Esophagus (tissue), 2 donors: Measurements from ENCODE around the gene ASF1A. TPM values are rescaled to one million over a fixed set of nuclear protein-coding genes. Genes with fewer than 3 reads are reported as not detected.

Experiments
- H3K27ac ChIP-seq, 2 donors: one replicate each; pipeline ENCODE4 v1.5.1; 2013; ENCODE audit warnings: low read depth in 2 of 2, mild to moderate bottlenecking in 2 of 2, inconsistent platforms in 1 of 2, low read length in 1 of 2, moderate library complexity in 1 of 2
- H3K27me3 ChIP-seq, 2 donors: one replicate each; pipeline ENCODE4 v1.6.1; 2013; ENCODE audit warnings: low read length in 2 of 2, control low read depth in 1 of 2, mild to moderate bottlenecking in 1 of 2; ENCODE audit not compliant: insufficient read depth in 2 of 2, control insufficient read depth in 1 of 2
- H3K36me3 ChIP-seq, 2 donors: one replicate each; pipeline ENCODE4 v1.6.1; 2013; ENCODE audit warnings: low read length in 1 of 2; ENCODE audit not compliant: control insufficient read depth in 2 of 2, insufficient read depth in 2 of 2
- H3K4me1 ChIP-seq, 2 donors: one replicate each; pipeline ENCODE4 v1.6.1; 2013; ENCODE audit warnings: low read length in 1 of 2; ENCODE audit not compliant: control insufficient read depth in 2 of 2, insufficient read depth in 2 of 2
- H3K4me3 ChIP-seq, 2 donors: one replicate each; pipeline ENCODE4 v1.5.1; 2013; ENCODE audit warnings: low read length in 2 of 2, mild to moderate bottlenecking in 2 of 2, low read depth in 1 of 2, moderate library complexity in 1 of 2
- H3K9me3 ChIP-seq, 2 donors: one replicate each; pipeline ENCODE4 v1.6.1; 2013; ENCODE audit warnings: mild to moderate bottlenecking in 2 of 2, low read depth in 1 of 2, low read length in 1 of 2, moderate library complexity in 1 of 2; ENCODE audit not compliant: control insufficient read depth in 2 of 2, insufficient read depth in 1 of 2
- WGBS, 2 donors: extraction: QIAGEN DNeasy Blood & Tissue Kit; methylation state at CpG; one replicate each; pipeline ENCODE4 v1.1.7; 2013; 5-methylcytosine and 5-hydroxymethylcytosine counted together
- polyA plus RNA-seq, 2 donors: library from polyadenylated mRNA; stranded (reverse); fragments of 200-250 nt; gene quantifications; one replicate each; pipeline ENCODE4 v1.2.3, GENCODE V29; 2013
- donor health status: healthy with polysubstance abuse.
- donor health status: Bipolar disorder and iron deficiency.

ASF1A gene
- polyA plus RNA-seq, 2 donors, result 8.4 to 14.5 TPM

GRCh38 chr6:118923035-118923434 lies 29.1 kb downstream of the ASF1A start:
- no peaks in the 10 kb centered on the region for H3K27me3 ChIP-seq
- no peak overlapping the region for H3K4me3 ChIP-seq
- H3K4me1 ChIP-seq, result no peaks in the 10 kb centered on the region
- H3K27ac ChIP-seq, result no peak overlapping the region
- H3K36me3 ChIP-seq, result peaks cover 9 to 14% of the 10 kb centered on the region in 2 donors
- 91 to 94% methylated on average over 3 of the region's 3 CpGs for WGBS, 2 donors
- H3K9me3 ChIP-seq, result no peaks in the 10 kb centered on the region

GRCh38 chr6:118930680-118931079 lies 36.7 kb downstream of the ASF1A start:
- Histone ChIP-seq H3K4me1 (no peaks in the 10 kb centered on the region), H3K27ac (no peak overlapping the region), H3K36me3 (peaks cover 0 to 3% of the 10 kb centered on the region in 2 donors), H3K27me3 (no peaks in the 10 kb centered on the region), H3K9me3 (no peaks in the 10 kb centered on the region), H3K4me3 (no peak overlapping the region)
- 97% methylated on average over 3 of the region's 3 CpGs for WGBS, 2 donors

GRCh38 chr6:118931436-118931835 lies 37.5 kb downstream of the ASF1A start:
- Histone ChIP-seq H3K27ac (no peak overlapping the region), H3K27me3 (no peaks in the 10 kb centered on the region), H3K4me1 (no peaks in the 10 kb centered on the region), H3K36me3 (peaks cover 0 to 3% of the 10 kb centered on the region in 2 donors), H3K9me3 (no peaks in the 10 kb centered on the region), H3K4me3 (no peak overlapping the region)
- 87 to 88% methylated on average over 5 of the region's 5 CpGs for WGBS, 2 donors

GRCh38 chr6:118932421-118932820 lies 38.5 kb downstream of the ASF1A start:
- Histone ChIP-seq H3K9me3 (no peaks in the 10 kb centered on the region), H3K27ac (no peak overlapping the region), H3K27me3 (no peaks in the 10 kb centered on the region), H3K36me3 (peaks cover 0 to 3% of the 10 kb centered on the region in 2 donors), H3K4me1 (no peaks in the 10 kb centered on the region), H3K4me3 (no peak overlapping the region)
- 28 to 30% methylated on average over 2 of the region's 2 CpGs for WGBS, 2 donors

- Histone ChIP-seq H3K36me3 (no peaks in the 10 kb centered on the region), H3K27ac (peak overlapping the region; percentile 92 to 93)
Measured at GRCh38 chr6:118933855-118934460, 40.0 kb downstream of the ASF1A start.

GRCh38 chr6:118934461-118935330 lies 40.7 kb downstream of the ASF1A start, which contains the start of gene MCM9:
Gene MCM9 (minus strand): TSS chr6:118935159. CDS start chr6:118931723, 3,436 bp downstream.
- Histone ChIP-seq H3K36me3 (no peaks in the 10 kb centered on the region), H3K27ac (peak within 1 kb of the TSS; percentile 92 to 93), H3K4me3 (peak within 1 kb of the TSS; percentile 72 to 87), H3K9me3 (no peaks in the 10 kb centered on the region), H3K4me1 (no peaks in the 10 kb centered on the region), H3K27me3 (no peaks in the 10 kb centered on the region)
- 1% methylated on average over 85 to 95 of the region's 95 CpGs for WGBS, 2 donors

More at GRCh38 chr6:118933855-118934460, 40.0 kb downstream of the ASF1A start:
- Histone ChIP-seq H3K4me3 (peak overlapping the region; percentile 72 to 87), H3K27me3 (no peaks in the 10 kb centered on the region), H3K9me3 (no peaks in the 10 kb centered on the region), H3K4me1 (no peaks in the 10 kb centered on the region)
- WGBS, 2 donors, result 21 to 22% methylated on average over 8 of the region's 8 CpGs

- Histone ChIP-seq H3K27ac (peak overlapping the region; percentile 92 to 93), H3K4me3 (peak overlapping the region; percentile 72 to 87), H3K9me3 (no peaks in the 10 kb centered on the region), H3K27me3 (no peaks in the 10 kb centered on the region), H3K36me3 (no peaks in the 10 kb centered on the region), H3K4me1 (no peaks in the 10 kb centered on the region)
- WGBS, 2 donors, result 28 to 34% methylated on average over 1 of the region's 1 CpG
Measured at GRCh38 chr6:118935331-118935668, 41.3 kb downstream of the ASF1A start.

GRCh38 chr6:118935978-118936703 lies 42.2 kb downstream of the ASF1A start:
- H3K4me3 ChIP-seq, result no peak overlapping the region
- H3K4me1 ChIP-seq, result no peaks in the 10 kb centered on the region
- H3K27ac ChIP-seq, result no peak overlapping the region
- H3K36me3 ChIP-seq, result no peaks in the 10 kb centered on the region
- 70 to 75% methylated on average over 3 of the region's 3 CpGs for WGBS, 2 donors
- H3K27me3 ChIP-seq, result no peaks in the 10 kb centered on the region
- H3K9me3 ChIP-seq, result no peaks in the 10 kb centered on the region

GRCh38 chr6:118939683-118940082 lies 45.7 kb downstream of the ASF1A start:
- no peaks in the 10 kb centered on the region for H3K27me3 ChIP-seq
- 94 to 100% methylated on average over 1 of the region's 1 CpG for WGBS, 2 donors

More at GRCh38 chr6:118939683-118940082, 45.7 kb downstream of the ASF1A start:
- Histone ChIP-seq H3K9me3 (no peaks in the 10 kb centered on the region), H3K4me3 (no peak overlapping the region), H3K36me3 (no peaks in the 10 kb centered on the region), H3K4me1 (no peaks in the 10 kb centered on the region), H3K27ac (no peak overlapping the region)
